Cardiac fibroblast (primary cell): ENCODE data around the gene MLC1.

Experiments
- DNase-seq, 2 donors: peaks; one replicate each; pipeline versions ENCODE4 v3.0.0 to v3.0.0-alpha.2; 2010; ENCODE audit warnings: low read depth in 2 of 2
- H3K4me3 ChIP-seq, 2 donors: replicated peaks in 1 of 2; 1 replicate in 1 of 2; 2 replicates in 1 of 2; pipeline ENCODE4 v1.5.1; 2011; ENCODE audit warnings: low read depth in 2 of 2, low read length in 2 of 2, mild to moderate bottlenecking in 2 of 2, moderate library complexity in 1 of 2
- TF ChIP-seq, protein P1 (sequence below): IDR thresholded peaks from one replicate; pipeline ENCODE4 v1.5.1; 2011; ENCODE audit warnings: low read depth, mild to moderate bottlenecking, low read length, inconsistent platforms

The MLC1 gene

DNA sequence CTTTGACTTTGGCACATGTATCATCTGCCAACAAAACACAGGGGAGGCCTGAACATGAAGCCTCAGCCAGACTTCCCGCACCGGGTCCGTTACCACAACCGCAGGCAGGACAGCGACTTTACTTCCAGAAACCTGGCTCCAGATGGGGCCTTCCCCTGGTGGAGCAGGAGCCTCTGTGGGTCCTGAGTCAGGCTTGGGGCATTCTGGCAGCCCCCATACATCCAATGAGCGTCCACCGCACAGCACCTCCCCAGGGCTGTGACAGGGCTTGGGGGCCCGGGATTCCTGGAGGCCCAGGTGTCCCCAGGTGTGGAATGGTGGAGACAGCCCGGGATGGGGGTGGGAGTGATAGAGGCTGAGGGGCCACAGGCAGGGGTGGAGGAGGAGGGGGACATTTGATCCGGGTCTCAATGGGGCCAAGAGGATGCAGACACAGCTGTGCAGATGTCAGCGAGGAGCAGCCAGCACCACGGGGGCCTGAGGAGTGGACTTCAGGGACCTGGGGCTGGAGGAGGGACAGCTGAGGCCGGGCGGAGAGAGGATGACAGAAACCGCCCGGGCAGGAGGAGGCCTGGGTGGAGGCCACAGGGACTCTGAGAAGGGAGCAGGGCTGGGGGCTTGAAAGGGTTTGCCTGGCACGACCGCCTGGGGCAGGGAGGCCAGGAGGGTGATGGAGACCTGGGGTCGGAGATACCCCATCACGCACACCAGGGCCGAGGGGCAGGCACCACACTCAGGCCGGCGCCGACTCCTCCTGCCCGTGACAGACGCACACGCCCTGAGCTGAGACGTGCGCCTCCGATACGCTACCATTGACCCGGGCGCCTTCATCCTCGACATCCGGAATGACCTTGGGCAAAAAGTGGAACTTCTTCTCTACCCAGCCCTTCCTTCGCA is 35.7 kb downstream of the MLC1 start:
- DNase-seq, result no peak
- TF ChIP-seq, protein P1, sequence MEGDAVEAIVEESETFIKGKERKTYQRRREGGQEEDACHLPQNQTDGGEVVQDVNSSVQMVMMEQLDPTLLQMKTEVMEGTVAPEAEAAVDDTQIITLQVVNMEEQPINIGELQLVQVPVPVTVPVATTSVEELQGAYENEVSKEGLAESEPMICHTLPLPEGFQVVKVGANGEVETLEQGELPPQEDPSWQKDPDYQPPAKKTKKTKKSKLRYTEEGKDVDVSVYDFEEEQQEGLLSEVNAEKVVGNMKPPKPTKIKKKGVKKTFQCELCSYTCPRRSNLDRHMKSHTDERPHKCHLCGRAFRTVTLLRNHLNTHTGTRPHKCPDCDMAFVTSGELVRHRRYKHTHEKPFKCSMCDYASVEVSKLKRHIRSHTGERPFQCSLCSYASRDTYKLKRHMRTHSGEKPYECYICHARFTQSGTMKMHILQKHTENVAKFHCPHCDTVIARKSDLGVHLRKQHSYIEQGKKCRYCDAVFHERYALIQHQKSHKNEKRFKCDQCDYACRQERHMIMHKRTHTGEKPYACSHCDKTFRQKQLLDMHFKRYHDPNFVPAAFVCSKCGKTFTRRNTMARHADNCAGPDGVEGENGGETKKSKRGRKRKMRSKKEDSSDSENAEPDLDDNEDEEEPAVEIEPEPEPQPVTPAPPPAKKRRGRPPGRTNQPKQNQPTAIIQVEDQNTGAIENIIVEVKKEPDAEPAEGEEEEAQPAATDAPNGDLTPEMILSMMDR, result no peak
- no peak overlapping the region for H3K4me3 ChIP-seq

DNA sequence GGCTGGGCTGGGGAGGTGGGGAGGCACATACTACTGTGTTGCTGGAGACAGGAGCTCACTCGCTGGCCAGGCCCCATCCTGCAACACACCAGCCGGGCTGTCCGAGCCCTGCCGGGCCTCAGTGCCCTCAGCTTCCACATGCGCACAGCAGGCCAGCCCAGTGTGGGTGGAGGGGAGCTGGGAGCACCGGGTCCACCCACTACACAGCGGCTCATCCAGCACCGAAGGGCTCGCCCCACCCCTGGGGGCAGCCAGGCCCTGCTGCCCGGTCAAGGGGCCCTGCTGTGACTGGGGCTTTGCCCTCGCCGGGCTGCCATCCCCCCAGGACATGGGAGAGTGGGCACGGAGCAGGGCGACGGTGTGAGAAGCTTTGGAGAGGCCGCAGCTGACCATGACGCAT is 36.4 kb downstream of the MLC1 start:
- TF ChIP-seq, protein P1, result no peak
- H3K4me3 ChIP-seq, result no peak overlapping the region
- DNase-seq, result no peak

DNA sequence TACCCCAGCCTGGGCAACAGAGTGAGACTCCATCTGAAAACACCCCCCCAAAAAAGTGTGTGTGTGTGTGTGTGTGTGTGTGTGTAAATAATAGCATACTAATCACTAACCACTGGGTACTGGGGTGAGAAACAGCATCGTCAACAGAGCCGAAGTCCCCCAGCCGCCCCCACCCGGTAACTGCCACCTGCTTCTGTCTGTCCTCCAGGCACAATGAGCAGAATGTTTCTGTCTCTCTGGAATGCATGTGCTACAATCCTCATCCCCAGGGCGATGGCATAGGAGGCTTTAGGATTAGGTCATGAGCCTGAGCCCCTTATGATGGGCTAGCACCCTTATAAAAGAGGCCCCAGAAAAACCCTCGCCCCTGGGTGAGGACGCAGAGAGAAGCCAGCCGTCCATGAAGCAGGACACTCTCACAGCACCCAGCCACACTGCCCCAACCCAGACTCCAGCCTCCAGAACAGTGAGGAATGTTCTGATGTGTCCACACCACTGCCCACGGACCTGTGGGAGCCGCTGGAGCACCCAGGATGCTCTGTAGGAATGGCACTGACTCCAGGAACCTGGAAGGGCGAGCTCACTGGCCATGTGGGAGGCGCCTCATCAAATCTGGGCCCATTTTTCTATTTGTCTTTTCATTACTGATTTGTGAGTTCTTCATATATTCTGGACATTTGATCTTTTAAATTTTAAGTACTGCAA is 37.0 kb downstream of the MLC1 start:
- DNase-seq, result no peak
- TF ChIP-seq, protein P1, result no peak
- H3K4me3 ChIP-seq, result no peak overlapping the region

DNA sequence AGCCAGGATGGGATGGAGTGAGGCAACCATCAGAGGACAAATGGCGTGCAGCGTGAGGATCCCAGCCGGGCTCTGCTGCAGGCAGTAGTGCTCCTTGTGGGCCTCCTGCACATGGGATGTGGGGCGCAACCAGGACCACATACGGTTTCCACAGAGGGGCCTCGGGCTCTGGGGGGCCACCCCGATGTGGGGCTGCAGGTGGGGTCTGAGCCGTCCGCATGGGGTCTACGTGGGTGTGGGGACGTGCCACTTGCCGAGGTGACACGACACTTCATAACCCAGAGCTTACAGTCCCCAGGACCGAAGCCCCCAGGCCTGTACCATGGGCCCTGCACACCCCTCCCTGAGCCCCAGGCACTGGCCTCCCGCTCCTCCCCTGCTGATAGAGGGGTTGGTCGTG is 37.9 kb downstream of the MLC1 start:
- no peak overlapping the region for H3K4me3 ChIP-seq
- no peak for DNase-seq
- TF ChIP-seq, protein P1, result no peak

DNA sequence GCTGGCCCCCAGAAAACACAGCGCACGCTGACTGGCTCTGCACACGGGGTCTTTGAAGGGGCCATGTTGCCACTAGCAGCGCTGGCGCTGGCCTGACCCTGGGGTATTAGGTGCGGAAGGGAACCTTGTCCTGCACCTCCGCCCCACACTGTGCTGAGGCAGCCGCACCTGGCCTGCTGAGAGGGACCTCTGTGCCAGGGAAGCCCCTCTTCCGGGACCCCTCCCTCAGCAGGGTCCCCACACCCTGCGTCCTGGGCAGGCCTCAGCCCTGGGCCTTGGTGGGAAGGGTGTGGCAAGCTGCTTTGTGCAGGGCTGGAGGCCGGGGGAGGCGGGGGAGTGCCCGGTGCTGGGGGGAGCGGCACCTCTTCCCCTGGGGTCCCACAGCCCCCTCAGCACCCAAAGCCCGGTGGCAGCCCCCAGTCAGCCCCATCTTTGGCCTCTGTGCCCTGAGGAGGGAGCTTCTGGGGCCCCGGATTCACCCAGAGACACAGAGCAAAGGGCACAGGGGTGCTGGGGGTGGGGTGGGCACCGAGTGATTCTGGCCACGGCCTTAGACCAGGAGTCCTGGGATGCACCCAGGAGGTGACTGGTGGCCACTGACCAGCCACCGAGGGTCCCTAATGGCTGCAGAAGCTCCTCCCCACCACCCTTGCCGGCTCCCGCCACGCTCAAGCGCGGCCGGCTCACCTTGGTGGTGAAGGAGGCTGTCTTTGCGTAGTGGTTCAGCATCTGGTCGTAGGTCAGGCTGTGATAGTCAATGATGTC is 38.6 kb downstream of the MLC1 start:
- TF ChIP-seq, protein P1, result no peak
- no peak overlapping the region for H3K4me3 ChIP-seq
- no peak for DNase-seq

DNA sequence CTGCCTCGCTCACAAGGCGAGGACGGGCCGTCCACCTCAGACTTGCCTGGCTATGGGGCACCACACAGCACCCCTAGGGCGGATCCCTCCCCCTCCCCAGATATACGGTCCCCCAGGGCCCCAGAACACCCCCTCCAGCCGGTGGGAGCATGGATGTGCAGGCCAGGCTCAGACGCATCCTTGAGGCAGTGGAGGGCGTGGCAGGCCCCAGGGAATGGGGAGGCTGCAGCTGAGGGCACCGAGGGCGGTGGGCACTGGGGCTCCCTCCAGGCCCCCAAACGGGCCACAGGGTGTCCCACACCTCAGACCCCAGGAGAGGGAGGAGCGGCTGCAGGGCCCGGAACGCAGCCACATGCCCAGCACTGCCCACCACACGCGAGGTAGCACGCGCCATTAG is 39.2 kb downstream of the MLC1 start:
- DNase-seq, result no peak
- H3K4me3 ChIP-seq, result no peak overlapping the region
- TF ChIP-seq, protein P1, result no peak
